B cell (primary cell): ENCODE results near the gene FOXP4. TPM values are rescaled to one million over a fixed set of nuclear protein-coding genes. Genes with fewer than 3 reads are reported as not detected.

ENCODE experiments used
- ATAC-seq: fragments of 200-7000 bp; cut with Tn5 transposase; one replicate; pipeline ENCODE4 v1.10.0; 2021; ENCODE audit warnings: low read depth, mild to moderate bottlenecking, moderate number of reproducible peaks, moderate library complexity
- CTCF ChIA-PET: fragments of 350-600 bp; sonication (Branson Sonifier 250); formaldehyde crosslinking; loops from one replicate; lab custom pipeline; 2021; ENCODE audit warnings: antibody characterized with exemption, inconsistent platforms; lab: Charles Lee
- POLR2A ChIA-PET: fragments of 350-600 bp; sonication (Branson Sonifier 250); formaldehyde crosslinking; loops from one replicate; lab custom pipeline; 2021; ENCODE audit warnings: antibody characterized with exemption; lab: Charles Lee
- DNase-seq: peaks from one replicate; pipeline ENCODE4 v3.0.0; 2013
- H2AFZ ChIP-seq: 2 replicates; pipeline ENCODE4 v1.6.1; 2012; ENCODE audit warnings: mild to moderate bottlenecking, low read depth, low read length; ENCODE audit not compliant: insufficient read depth, poor library complexity, severe bottlenecking
- H3K27ac ChIP-seq, 2 donors: 1 replicate in 1 of 2; 2 replicates in 1 of 2; pipeline ENCODE4 v1.5.1; 2012 to 2013; ENCODE audit warnings: low read length in 2 of 2, mild to moderate bottlenecking in 2 of 2, moderate library complexity in 1 of 2
- H3K27me3 ChIP-seq, 4 experiments: fragments of 200-600 bp in 1 of 4; sonication (generic) in 1 of 4; replicated peaks in 1 of 4; 1 replicate in 2 of 4; 2 replicates in 2 of 4; pipeline versions ENCODE4 v1.6.1 to v1.7.0; 2013 to 2016; ENCODE audit warnings: low read length in 3 of 4, mild to moderate bottlenecking in 2 of 4, mixed read lengths in 1 of 4, moderate library complexity in 1 of 4; ENCODE audit not compliant: insufficient read depth in 4 of 4, control insufficient read depth in 3 of 4; ENCODE audit errors: control extremely low read depth in 1 of 4
- H3K36me3 ChIP-seq, 2 experiments: replicated peaks in 1 of 2; 1 replicate in 1 of 2; 2 replicates in 1 of 2; pipeline versions ENCODE4 v1.6.1 to v1.7.1; 2013; ENCODE audit warnings: low read length in 1 of 2; ENCODE audit not compliant: insufficient read depth in 2 of 2, control insufficient read depth in 1 of 2; ENCODE audit errors: control extremely low read depth in 1 of 2, extremely low read depth in 1 of 2
- H3K4me1 ChIP-seq, 2 donors: fragments of 200-600 bp in 1 of 2; sonication (generic) in 1 of 2; 1 replicate in 1 of 2; 2 replicates in 1 of 2; pipeline versions ENCODE4 v1.5.1 to v1.6.1; 2013 to 2017; ENCODE audit warnings: low read length in 2 of 2; ENCODE audit not compliant: control insufficient read depth in 2 of 2, insufficient read depth in 2 of 2
- H3K4me2 ChIP-seq: replicated peaks from 2 replicates; pipeline ENCODE3; 2012; ENCODE audit warnings: mild to moderate bottlenecking, low read depth, low read length; ENCODE audit not compliant: poor library complexity, severe bottlenecking
- H3K4me3 ChIP-seq, 5 experiments: fragments of 200-600 bp in 1 of 5; sonication (generic) in 1 of 5; 1 replicate in 3 of 5; 2 replicates in 2 of 5; pipeline versions ENCODE4 v1.5.1 to v1.7.0; 2011 to 2016; ENCODE audit warnings: low read length in 4 of 5, mild to moderate bottlenecking in 4 of 5, low read depth in 2 of 5, control low read depth in 1 of 5, moderate library complexity in 1 of 5; ENCODE audit not compliant: insufficient read depth in 1 of 5; ENCODE audit errors: control extremely low read depth in 1 of 5, extremely low read depth in 1 of 5
- H3K79me2 ChIP-seq: fragments of 200-600 bp; sonication (generic); one replicate; pipeline ENCODE4 v1.6.0; 2016; ENCODE audit warnings: low read length; ENCODE audit not compliant: control insufficient read depth, insufficient read depth
- H3K9ac ChIP-seq: fragments of 200-600 bp; sonication (generic); 2 replicates; pipeline ENCODE4 v1.6.1; 2017; ENCODE audit warnings: mild to moderate bottlenecking, low read length, moderate library complexity
- H3K9me3 ChIP-seq, 3 donors: one replicate each; pipeline versions ENCODE4 v1.6.1 to v1.7.1; 2013; ENCODE audit warnings: low read length in 2 of 3; ENCODE audit not compliant: control insufficient read depth in 2 of 3, insufficient read depth in 1 of 3; ENCODE audit errors: control extremely low read depth in 1 of 3
- H4K20me1 ChIP-seq: 2 replicates; pipeline ENCODE4 v1.6.0; 2012; ENCODE audit warnings: mild to moderate bottlenecking, low read length; ENCODE audit not compliant: insufficient read depth, control insufficient read depth, poor library complexity, severe bottlenecking
- H3K27ac Mint-ChIP-seq: one replicate; pipeline ENCODE4 v1.8.0; 2021; ENCODE audit warnings: mixed read lengths
- H3K27me3 Mint-ChIP-seq: one replicate; pipeline ENCODE4 v1.8.0; 2021; ENCODE audit warnings: mixed read lengths
- H3K4me1 Mint-ChIP-seq: one replicate; pipeline ENCODE4 v1.8.0; 2021; ENCODE audit warnings: mixed read lengths
- H3K4me3 Mint-ChIP-seq: one replicate; pipeline ENCODE4 v1.8.0; 2021; ENCODE audit warnings: mixed read lengths
- H3K9me3 Mint-ChIP-seq: one replicate; pipeline ENCODE4 v1.8.0; 2022; ENCODE audit warnings: mixed read lengths; ENCODE audit not compliant: insufficient read depth
- EZH2 ChIP-seq: IDR thresholded peaks from 2 replicates; pipeline ENCODE4 v1.6.1; 2012; ENCODE audit warnings: borderline replicate concordance, low read depth, mild to moderate bottlenecking, moderate library complexity, low read length; ENCODE audit not compliant: insufficient read depth, poor library complexity, severe bottlenecking
- WGBS: methylation state at CpG from one replicate; pipeline ENCODE4 v1.1.5; 2013; ENCODE audit warnings: missing lambda C conversion rate; ENCODE audit not compliant: insufficient coverage; 5-methylcytosine and 5-hydroxymethylcytosine counted together
- intact Hi-C: fragments of 100-400 bp; cut with micrococcal nuclease; formaldehyde crosslinking; loops from one replicate; pipeline ENCODE4 v1.10.0; 2022
- polyA plus RNA-seq: library from polyadenylated mRNA; depleted of rRNA; stranded (reverse); fragments of >200 nt; gene quantifications from 2 replicates; pipeline ENCODE4 v1.2.3, GENCODE V29; 2012
- total RNA-seq, 2 donors: library from RNA; stranded (reverse); fragments of 120-200 nt in 1 of 2; gene quantifications; 1 replicate in 1 of 2; 2 replicates in 1 of 2; pipeline versions ENCODE4 v1.2.3 to v1.2.4, GENCODE V29; 2013 to 2022
- TF ChIP-seq, protein P1 (sequence below): fragments of 200-600 bp; IDR thresholded peaks from one replicate; pipeline ENCODE4 v1.8.0; 2022; ENCODE audit warnings: antibody characterized with exemption, mild to moderate bottlenecking

Gene FOXP4
- total and polyA plus RNA-seq, 2 donors (not counting 1 experiment from before 2014, with no cell fraction given), result 17.0 to 38.7 TPM

GRCh38 chr6:41570259-41570615 lies 24.1 kb downstream of the FOXP4 start:
- no peak overlapping the region for H3K4me3 ChIP-seq
- no peak overlapping the region for H3K27ac ChIP-seq
- no peaks in the 10 kb centered on the region for H3K27me3 ChIP-seq
- DNase-seq (no peak), ATAC-seq (no peak)
- peaks cover 24% of the 10 kb centered on the region for H3K79me2 ChIP-seq
- peaks cover 22% of the 10 kb centered on the region for H3K4me1 Mint-ChIP-seq
- no CpG with 5 or more reads among the region's 5 CpGs for WGBS
- H4K20me1 ChIP-seq, result peaks cover 35% of the 10 kb centered on the region
- no peak for TF ChIP-seq EZH2
- TF ChIP-seq, protein P1, sequence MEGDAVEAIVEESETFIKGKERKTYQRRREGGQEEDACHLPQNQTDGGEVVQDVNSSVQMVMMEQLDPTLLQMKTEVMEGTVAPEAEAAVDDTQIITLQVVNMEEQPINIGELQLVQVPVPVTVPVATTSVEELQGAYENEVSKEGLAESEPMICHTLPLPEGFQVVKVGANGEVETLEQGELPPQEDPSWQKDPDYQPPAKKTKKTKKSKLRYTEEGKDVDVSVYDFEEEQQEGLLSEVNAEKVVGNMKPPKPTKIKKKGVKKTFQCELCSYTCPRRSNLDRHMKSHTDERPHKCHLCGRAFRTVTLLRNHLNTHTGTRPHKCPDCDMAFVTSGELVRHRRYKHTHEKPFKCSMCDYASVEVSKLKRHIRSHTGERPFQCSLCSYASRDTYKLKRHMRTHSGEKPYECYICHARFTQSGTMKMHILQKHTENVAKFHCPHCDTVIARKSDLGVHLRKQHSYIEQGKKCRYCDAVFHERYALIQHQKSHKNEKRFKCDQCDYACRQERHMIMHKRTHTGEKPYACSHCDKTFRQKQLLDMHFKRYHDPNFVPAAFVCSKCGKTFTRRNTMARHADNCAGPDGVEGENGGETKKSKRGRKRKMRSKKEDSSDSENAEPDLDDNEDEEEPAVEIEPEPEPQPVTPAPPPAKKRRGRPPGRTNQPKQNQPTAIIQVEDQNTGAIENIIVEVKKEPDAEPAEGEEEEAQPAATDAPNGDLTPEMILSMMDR, result no peak
- H3K36me3 ChIP-seq, result peaks cover 0 to 43% of the 10 kb centered on the region in 2 experiments
- H3K4me2 ChIP-seq, result no peak overlapping the region
- no peak overlapping the region for H3K27ac Mint-ChIP-seq
- H3K27me3 Mint-ChIP-seq, result no peaks in the 10 kb centered on the region
- peaks cover 10 to 16% of the 10 kb centered on the region in 2 donors for H3K4me1 ChIP-seq
- H2AFZ ChIP-seq, result no peak overlapping the region
- H3K9me3 Mint-ChIP-seq, result no peaks in the 10 kb centered on the region
- H3K9ac ChIP-seq, result no peak overlapping the region
- POLR2A ChIA-PET, result no interaction called here
- intact Hi-C loops, result no loop called here
- H3K9me3 ChIP-seq, result no peaks in the 10 kb centered on the region
- CTCF ChIA-PET, result no interaction called here
- no peak overlapping the region for H3K4me3 Mint-ChIP-seq

DNA sequence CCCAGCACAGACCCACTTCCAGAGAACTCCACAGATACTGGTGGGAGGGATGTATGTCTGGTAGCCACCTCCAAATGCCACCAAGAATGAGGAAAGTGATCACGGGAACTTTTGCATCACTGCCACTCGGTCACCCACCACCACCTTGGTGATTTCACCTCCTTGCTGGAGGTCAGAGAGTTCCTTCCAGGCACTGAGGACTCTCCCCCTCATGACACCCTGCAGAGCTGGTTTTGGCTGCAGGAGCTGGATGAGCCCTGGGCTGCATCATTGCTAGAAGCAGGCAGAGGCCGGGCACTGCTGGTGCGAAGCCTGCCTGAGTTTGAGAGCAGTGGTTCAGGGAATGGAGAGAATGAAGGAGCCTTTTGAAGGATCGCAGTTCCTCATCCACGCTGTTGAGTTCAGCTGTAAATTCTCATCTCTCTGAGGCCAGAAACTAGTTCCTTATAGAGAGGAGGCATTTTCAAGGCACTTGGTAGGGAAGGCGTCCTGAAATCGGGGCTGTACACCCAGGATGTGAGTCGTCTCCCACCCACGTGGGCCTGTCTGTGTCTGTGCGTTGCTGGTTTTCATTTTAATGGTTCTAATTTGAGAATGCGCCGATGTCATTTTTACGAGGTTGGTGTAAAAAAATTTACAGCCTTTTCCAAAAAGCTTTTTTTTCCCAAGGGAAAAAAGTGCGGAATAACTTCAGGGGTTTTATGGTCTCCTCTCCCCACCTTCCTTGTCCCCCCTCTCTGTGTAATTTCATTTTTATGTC lies 25.0 kb downstream of the FOXP4 start:
- no peak overlapping the region for H3K27ac Mint-ChIP-seq
- DNase-seq (no peak), ATAC-seq (no peak)
- Histone ChIP-seq H3K4me3 (no peak overlapping the region), H3K79me2 (peaks cover 21% of the 10 kb centered on the region), H3K4me2 (no peak overlapping the region), H3K27me3 (no peaks in the 10 kb centered on the region), H3K36me3 (peaks cover 0 to 37% of the 10 kb centered on the region in 2 experiments), H3K4me1 (peaks cover 10 to 16% of the 10 kb centered on the region in 2 donors), H3K9me3 (no peaks in the 10 kb centered on the region), H2AFZ (no peak overlapping the region), H4K20me1 (peaks cover 36% of the 10 kb centered on the region), H3K27ac (no peak overlapping the region), H3K9ac (no peak overlapping the region)
- intact Hi-C loops, result no loop called here
- no peaks in the 10 kb centered on the region for H3K27me3 Mint-ChIP-seq
- ChIA-PET POLR2A (interaction anchor here (0.5 kb wide), 1 partner anchor 41 kb away, joined by 3 read pairs; no protein-coding TSS in a partner anchor), CTCF (no interaction called here)
- H3K9me3 Mint-ChIP-seq, result no peaks in the 10 kb centered on the region
- WGBS, result 89% methylated on average over 11 of the region's 15 CpGs
- H3K4me3 Mint-ChIP-seq, result no peak overlapping the region
- TF ChIP-seq, protein P1, result no peak
- no peak for TF ChIP-seq EZH2
- peaks cover 23% of the 10 kb centered on the region for H3K4me1 Mint-ChIP-seq
